IPS-18c (cell line): ENCODE results near the gene MX1.

Source experiments
- H3K4me3 ChIP-seq: 2 replicates; pipeline ENCODE4 v1.7.0; 2013; ENCODE audit warnings: low read depth, mild to moderate bottlenecking, low read length, moderate library complexity; ENCODE audit not compliant: insufficient read depth
- H3K9me3 ChIP-seq: one replicate; pipeline ENCODE4 v1.6.1; 2013; ENCODE audit warnings: mild to moderate bottlenecking, low read length, moderate library complexity; ENCODE audit not compliant: control insufficient read depth, insufficient read depth

MX1 gene

DNA sequence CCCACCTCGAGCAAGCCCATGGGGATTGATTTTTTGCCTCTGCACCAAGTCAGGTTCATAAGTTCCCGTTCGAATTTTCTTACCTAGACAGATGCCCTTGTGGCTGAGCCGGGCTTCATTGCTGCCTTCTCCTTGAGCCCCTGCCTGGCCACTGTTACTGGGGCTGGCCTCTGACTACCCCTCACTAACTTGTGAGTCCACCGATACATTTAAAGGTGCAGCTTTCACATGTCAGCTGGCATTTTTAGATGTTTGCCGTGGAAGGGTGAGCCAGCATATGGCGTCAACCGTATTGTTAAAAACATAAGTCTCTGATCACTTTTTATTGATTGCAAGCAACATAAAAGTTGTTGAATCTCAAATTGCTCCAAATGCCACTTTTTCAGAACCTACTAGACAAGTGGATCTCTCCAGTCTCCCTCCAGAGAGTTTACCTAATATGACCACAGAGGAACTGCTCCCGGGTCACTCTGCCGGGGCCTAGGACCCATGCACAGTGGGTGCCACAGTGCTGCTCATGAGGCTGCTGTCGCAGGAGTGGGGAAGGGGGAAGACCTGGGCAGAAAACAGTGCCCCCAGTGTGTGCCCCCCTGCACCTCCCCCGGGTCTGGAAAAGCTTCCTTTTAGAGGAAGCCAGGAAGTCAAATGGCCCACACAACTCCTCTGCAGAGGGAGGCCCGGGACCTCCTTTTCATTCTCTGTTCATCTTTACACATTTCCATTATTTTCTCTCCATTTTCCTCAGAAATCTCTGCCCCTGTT lies 18.8 kb downstream of the MX1 start:
- Histone ChIP-seq H3K9me3 (no peaks in the 10 kb centered on the region), H3K4me3 (no peak overlapping the region)

DNA sequence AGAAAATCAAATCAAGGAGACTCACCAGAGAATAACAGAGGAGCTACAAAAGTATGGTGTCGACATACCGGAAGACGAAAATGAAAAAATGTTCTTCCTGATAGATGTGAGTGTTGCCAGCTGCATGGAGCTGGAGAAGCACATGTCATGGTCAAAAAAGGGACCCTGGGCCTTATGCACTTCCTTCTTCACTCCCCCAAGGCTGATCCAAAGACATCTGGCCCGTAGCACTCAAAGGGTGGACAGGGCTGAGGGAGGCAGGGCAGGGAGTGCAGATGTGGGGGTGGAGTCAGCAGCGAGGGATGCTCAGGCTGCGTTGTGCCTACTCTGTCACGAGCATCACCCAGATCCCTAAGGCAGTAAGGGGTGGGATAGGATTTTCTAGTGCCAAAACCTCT lies 19.4 kb downstream of the MX1 start:
- no peak overlapping the region for H3K4me3 ChIP-seq
- no peaks in the 10 kb centered on the region for H3K9me3 ChIP-seq

DNA sequence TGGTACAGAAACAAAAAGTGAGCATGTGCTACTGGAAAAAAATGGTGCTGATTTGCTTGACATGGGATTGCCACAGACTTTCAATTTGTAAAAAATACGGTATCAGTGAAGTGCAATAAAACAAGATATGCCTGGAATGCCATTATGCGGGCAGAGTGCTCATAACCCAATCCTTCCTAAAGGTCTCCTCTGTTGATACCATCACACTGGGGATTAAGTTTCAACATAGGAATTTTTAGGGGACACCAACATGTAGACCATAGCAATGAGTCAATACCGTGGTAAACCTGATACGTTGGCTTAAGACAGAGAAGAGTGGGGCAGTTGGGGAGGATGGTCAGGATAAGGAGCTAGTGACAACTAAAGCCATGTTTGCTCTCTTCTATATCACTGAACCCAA lies 20.5 kb downstream of the MX1 start:
- H3K4me3 ChIP-seq = no peak overlapping the region
- H3K9me3 ChIP-seq = no peaks in the 10 kb centered on the region

DNA sequence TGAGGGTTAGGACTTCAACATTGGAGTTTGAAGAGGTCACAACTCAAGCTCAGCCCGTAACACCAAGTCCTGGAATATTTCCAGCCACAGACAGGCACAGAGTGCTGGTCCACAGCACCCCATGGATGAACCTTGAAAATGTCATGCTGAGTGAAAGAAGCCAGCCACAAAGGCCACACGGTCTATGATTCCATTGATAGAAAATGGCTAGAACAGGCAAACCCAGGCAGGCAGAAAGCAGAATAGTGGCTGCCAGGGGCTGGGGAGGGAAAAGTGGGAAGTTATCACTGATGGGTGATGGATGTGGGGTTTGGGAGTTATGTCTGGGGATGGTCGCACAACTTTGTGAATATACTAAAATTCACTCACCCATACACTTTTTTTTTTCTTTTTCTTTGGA lies 21.3 kb downstream of the MX1 start:
- no peaks in the 10 kb centered on the region for H3K9me3 ChIP-seq

DNA sequence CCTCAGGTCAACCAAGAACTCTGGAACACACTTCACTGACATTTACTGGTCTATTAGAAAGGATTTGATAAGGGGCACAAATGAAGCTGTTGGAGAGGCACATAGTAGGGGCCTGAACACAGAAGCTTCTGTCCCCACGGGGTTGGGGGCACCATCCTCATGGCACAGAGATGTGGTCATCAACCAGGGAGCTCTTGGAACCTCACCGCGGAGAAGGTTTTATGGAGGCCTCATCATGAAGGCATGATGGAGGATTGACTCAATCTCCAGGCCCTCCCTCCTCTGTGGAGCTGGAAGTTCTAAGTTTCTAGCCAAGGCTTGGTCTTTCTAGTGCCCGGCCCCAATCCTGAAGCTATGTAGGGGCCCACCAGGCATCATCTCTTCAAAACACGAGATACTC lies 23.6 kb downstream of the MX1 start:
- no peaks in the 10 kb centered on the region for H3K9me3 ChIP-seq
- no peak overlapping the region for H3K4me3 ChIP-seq

More for the DNA sequence above, 21.3 kb downstream of the MX1 start:
- H3K4me3 ChIP-seq = no peak overlapping the region

DNA sequence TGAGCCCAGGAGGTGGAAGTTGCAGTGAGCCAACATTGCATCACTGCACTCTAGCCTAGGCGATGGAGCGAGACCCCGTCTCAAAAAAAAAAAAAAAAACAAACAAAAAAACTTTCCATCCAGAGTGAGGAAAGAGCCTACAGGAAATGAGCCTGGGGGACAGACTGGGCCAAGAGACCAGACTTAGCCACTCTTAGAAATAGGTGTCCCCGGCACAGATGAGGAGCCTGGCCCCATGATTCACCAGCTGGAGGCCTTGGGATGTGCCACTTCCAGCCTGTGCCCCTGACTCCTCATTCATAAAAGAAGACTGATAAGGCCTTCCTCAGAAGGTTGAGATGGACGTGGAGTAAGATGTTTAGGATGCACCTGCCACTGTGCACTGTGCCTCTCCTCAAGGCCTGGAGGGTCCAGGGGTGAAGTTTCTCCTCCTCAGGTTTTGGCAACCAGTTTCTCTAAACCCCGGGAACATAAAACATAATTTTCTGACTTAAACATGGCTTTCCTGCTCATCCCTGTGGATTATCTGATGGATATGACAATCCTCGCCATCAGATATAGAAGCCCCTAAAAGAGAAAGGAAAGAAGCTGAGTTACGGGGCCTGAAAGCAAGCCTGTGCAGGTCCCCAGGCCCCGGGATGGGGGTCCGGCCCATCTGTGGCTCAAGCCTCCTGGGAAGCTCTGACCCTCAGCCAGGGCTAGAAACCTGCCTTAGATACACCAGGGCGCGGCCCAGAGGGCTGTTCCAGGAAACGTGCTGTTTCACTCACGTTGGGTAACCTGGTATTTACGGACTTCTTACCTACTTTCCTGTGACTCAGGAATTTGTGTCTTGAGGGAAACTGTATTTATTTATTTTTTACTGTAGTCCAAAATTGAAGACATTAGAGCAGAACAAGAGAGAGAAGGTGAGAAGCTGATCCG lies 26.0 kb downstream of the MX1 start:
- Histone ChIP-seq H3K9me3 (no peaks in the 10 kb centered on the region), H3K4me3 (no peak overlapping the region)

DNA sequence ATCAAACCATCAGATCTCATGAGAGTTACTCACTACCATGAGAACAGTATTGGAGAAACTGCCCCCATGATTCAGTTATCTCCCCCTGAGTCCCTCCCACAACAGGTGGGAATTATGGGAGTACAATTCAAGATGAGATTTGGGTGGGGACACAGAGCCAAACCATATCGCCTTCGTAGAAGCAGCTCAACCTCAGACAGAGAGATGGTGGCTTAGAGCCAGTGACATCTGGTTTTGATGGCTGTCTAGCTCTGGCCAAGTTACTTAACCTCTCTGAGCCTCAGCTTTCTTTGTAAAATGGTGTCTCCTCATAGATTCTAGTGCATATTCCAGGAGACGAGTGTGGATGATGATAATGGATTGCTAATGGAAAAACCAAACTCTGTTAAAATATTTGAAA lies 27.2 kb downstream of the MX1 start:
- Histone ChIP-seq H3K9me3 (no peaks in the 10 kb centered on the region), H3K4me3 (no peak overlapping the region)

DNA sequence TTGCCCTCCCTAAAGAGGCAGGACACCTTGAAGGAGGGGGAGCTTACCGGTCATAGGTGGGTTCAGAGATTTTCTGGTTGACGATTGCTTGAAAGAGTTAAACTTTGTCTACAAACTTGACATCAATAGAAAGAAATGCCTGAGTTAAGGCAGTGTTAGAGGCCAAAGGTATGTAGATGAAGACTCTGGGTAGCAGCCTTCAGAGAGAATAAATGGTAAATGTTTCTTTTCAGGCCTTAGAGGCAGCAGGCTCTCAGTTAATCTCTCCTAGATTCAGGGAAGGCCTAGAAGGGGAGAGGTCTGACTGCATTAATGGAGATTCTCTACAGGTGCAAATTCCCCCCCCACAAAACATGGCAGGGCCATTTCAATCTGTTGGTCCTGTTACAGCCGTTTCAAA lies 27.7 kb downstream of the MX1 start:
- Histone ChIP-seq H3K9me3 (no peaks in the 10 kb centered on the region), H3K4me3 (no peak overlapping the region)

DNA sequence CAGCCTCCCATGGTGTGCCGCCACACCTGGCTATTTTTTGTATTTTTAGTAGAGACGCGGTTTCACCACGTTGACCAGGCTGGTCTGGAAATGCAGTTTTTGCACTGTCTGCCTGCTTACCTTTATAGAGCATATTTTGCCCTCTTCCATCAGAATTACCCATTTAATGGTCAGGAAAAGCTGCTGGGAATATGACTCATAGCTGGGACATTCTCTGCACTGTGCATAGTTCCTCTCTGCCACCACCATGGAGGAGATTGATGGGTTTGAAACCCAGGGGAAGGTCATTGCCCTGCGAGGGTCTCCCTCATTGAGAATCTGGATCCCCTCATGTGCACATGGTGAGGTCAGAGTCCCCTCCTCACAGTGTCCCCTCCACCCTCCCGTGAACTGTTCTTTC lies 32.1 kb downstream of the MX1 start:
- Histone ChIP-seq H3K4me3 (no peak overlapping the region), H3K9me3 (no peaks in the 10 kb centered on the region)

DNA sequence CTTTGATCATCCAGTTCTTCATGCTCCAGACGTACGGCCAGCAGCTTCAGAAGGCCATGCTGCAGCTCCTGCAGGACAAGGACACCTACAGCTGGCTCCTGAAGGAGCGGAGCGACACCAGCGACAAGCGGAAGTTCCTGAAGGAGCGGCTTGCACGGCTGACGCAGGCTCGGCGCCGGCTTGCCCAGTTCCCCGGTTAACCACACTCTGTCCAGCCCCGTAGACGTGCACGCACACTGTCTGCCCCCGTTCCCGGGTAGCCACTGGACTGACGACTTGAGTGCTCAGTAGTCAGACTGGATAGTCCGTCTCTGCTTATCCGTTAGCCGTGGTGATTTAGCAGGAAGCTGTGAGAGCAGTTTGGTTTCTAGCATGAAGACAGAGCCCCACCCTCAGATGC lies 32.5 kb downstream of the MX1 start:
- peaks cover 2% of the 10 kb centered on the region for H3K9me3 ChIP-seq
- no peak overlapping the region for H3K4me3 ChIP-seq

DNA sequence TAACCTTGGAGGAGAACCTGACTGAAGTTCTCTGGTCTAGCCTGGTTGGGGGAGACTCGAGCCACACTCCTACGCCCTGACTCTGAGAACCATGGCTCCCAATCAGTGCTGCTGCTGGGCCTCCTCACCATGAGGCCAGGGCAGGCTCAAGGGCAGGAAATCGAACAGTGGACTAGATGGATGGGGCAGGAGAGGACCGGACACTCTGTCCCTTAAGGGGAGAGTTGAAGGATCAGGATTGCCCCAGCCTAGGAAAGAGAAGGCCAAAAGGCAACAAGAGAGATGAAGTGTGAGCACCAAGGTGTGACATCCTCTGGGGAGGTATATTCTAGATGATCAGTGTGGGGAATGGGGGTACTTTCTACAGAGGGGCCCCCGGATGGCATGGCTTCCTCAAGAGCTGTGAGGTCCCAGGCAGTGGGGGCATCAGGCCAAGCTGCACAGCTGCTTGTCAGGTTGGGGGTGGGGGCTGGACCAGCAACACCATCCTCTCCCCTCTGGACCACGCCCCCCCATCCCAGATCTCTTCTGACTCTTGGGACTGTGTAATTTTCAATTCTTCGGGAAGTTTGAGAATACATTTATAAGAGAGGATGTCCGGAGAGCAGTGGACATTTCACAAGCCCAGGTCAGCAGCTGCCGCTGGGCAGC lies 34.0 kb downstream of the MX1 start:
- peaks cover 7% of the 10 kb centered on the region for H3K9me3 ChIP-seq
- H3K4me3 ChIP-seq = no peak overlapping the region

DNA sequence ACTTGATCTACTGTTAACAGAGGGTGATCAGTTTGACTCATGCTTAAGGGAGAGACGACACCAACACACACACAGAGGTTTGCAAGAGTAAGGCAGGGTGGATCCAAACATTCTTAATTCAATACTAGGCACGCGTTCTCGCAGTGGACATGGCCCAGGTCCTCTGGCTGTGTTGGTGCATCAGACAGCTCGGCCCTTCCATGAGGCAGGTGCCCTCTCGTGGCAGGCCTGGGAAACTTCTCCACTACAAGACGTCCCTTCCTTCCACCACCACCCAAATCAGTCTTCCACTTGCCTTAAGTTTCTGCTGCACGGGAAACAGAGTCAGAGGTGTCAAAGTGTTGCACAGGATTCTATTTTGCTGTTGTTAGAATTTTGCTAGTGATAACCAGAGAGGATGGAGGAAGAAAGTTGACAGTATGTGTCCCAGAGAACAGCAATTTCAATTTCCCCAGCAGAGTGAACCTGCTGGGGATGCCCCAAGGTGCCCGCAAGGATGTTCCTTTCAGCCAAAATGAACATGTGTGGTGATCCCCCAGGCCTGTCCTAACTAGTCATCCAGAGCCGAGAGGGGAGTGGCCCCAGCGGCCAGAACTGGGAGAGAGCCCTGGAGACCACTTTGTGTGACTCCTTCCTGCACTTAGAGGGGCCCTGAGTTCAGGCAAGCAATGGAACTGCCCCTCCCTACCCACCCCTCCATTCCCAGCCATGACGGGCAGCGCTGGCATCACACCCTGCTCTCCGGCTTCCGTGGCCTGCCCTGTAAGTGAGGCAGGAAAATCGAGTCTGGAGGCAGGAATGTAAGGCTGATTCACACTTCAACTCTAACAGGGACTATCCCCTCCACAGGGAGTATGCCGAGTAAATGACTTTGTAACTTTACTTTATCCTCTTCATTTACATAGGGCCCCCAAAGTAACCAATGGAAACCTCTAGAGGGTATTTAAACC lies 34.8 kb downstream of the MX1 start:
- peaks cover 7% of the 10 kb centered on the region for H3K9me3 ChIP-seq

DNA sequence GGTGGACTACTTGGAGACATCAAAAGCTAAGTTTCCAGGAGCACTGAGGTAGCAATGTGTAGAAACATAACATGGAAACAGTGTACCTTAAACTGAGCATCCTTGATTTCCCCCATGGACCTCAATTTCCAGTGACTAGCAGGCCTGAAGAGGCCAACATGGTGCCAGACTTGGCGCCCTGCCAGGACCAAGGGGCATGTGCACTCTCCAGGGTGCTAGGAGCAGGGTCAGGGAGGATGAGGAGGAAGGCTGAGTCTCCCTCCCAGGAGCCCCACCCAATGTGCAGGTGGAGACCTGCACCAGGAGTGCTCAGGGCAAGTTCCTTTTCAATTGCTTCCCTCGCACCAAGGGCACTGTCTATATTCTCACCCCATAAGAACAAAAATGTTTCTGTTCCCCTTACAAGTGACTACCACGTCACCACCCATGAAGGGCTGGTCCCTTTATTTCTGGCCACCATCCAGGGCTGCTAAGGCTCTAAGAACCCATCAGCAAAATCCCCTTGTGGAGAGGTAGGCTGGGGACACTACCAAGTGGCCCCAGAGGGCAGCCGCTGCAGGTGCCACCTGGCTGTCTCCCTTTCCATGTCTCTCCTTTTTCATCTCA lies 39.2 kb downstream of the MX1 start:
- H3K9me3 ChIP-seq = peaks cover 7% of the 10 kb centered on the region
- H3K4me3 ChIP-seq = no peak overlapping the region

More for the DNA sequence above, 34.8 kb downstream of the MX1 start:
- H3K4me3 ChIP-seq = no peak overlapping the region

DNA sequence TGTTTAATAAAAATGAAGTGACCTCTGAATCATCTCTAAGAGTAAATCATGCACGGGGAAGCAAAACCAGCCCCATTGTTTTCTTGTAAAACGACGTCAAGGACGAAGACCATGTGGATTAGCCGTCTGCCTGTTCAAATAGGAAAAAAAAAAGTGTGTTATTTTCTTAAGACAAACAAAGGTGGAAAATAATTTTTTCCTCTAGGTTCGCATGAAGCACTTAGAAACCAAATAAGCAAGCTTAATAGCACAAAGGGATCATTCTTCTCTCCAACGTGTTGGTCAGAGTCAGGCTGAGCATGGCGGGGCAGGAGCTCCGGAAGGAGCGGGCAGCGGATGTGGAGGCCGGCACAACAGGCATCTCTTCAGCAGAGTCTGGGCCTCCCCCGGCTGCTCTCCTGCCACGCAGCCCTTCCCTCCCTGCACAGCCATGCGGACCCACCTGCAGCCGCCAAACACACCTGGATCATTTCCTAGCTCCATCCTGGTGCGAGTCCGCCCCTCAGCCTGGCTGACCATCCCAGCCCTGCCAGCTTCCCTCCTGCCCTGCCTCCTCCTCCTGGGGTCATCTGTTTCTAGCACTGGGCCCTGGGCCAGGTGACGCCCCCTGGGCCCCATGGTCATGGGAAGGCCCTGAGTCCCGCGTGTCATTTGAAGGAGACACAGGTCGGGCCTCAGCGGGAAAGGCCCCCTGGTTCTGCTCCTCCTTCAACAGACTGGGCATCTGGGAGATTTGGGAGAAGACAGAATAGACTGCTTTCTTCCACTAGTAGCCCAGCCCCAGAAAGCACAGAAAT lies 40.2 kb downstream of the MX1 start:
- peaks cover 7% of the 10 kb centered on the region for H3K9me3 ChIP-seq
- H3K4me3 ChIP-seq = no peak overlapping the region

DNA sequence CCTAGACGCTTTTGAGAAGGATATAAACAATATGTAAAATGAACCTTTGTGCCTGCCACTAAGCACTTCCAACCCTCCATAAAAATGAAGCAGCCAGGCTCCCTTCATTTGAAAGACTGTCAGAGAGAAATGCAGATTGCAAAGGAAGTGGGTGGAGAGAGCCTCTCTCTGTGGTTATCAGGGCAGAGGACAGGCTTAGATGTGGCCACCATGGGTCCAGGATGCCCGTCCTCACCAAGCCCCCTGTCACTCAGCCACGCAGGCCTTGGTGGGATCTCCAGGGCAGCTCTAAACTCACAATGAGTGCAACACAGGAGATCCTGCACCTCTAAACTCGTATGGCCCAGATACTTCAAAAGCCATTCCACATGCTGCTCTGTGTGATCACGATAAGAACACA lies 44.0 kb downstream of the MX1 start:
- Histone ChIP-seq H3K4me3 (no peak overlapping the region), H3K9me3 (no peaks in the 10 kb centered on the region)
